Peyer's patch (tissue), 4 donors: Measurements from ENCODE around the gene CHCHD5. TPM values are rescaled to one million over a fixed set of nuclear protein-coding genes. Genes with fewer than 3 reads are reported as not detected.
"Not testable (repeated sequence)": the region's sequence is repeated elsewhere in the genome, so short reads cannot be mapped to it uniquely, and the experiment has no call there.

Source experiments
- DNase-seq, 3 donors: peaks; one replicate each; pipeline ENCODE4 v3.0.0-alpha.2; 2017 to 2019
- H3K27ac ChIP-seq, 4 donors: fragments of 200-600 bp; sonication (generic); one replicate each; pipeline ENCODE4 v1.5.1; 2016 to 2019
- H3K27me3 ChIP-seq, 2 donors: fragments of 200-600 bp; sonication (generic); one replicate each; pipeline ENCODE4 v1.5.1; 2019
- H3K36me3 ChIP-seq, 3 donors: fragments of 200-600 bp; sonication (generic); one replicate each; pipeline ENCODE4 v1.5.1; 2016 to 2019
- H3K4me1 ChIP-seq, 4 donors: fragments of 200-600 bp; sonication (generic); one replicate each; pipeline ENCODE4 v1.5.1; 2016 to 2019
- H3K4me3 ChIP-seq, 4 donors: fragments of 200-600 bp; sonication (generic); 1 replicate in 3 of 4; 2 replicates in 1 of 4; pipeline ENCODE4 v1.5.1; 2016 to 2019; ENCODE audit warnings: mild to moderate bottlenecking in 1 of 4
- H3K9me3 ChIP-seq, 4 donors: fragments of 200-600 bp; sonication (generic); one replicate each; pipeline ENCODE4 v1.5.1; 2016 to 2019; ENCODE audit warnings: mild to moderate bottlenecking in 1 of 4
- CTCF ChIP-seq, 6 experiments: fragments of 450-650 bp in 4 of 6; fragments of 200-600 bp in 2 of 6; sonication (generic) in 1 of 6; IDR thresholded peaks; one replicate each; pipeline ENCODE4 v1.5.1; 2017 to 2019; ENCODE audit warnings: antibody characterized with exemption in 6 of 6, mild to moderate bottlenecking in 3 of 6, moderate library complexity in 1 of 6
- POLR2A ChIP-seq, 2 donors: fragments of 450-650 bp; IDR thresholded peaks; one replicate each; pipeline ENCODE4 v1.5.1; 2017; ENCODE audit warnings: antibody characterized with exemption in 2 of 2, mild to moderate bottlenecking in 2 of 2, moderate library complexity in 2 of 2
- total RNA-seq, 4 donors: library from RNA; depleted of rRNA; stranded (reverse); fragments of >200 nt; gene quantifications; one replicate each; pipeline ENCODE4 v1.1.0, GENCODE V29; 2016

Gene CHCHD5
- total RNA-seq, 4 donors from 2014 or later = 8.3 to 20.7 (median 11.4) TPM

- Histone ChIP-seq H3K9me3 (no peaks in the 10 kb centered on the region), H3K36me3 (no peaks in the 10 kb centered on the region), H3K27me3 (no peaks in the 10 kb centered on the region), H3K27ac (peak overlapping the region in 3 of 4 donors; percentile 34 to 87 (median 65)), H3K4me3 (no peak overlapping the region), H3K4me1 (peaks cover 0 to 7% (median 0%) of the 10 kb centered on the region in 4 donors)
- TF ChIP-seq CTCF (IDR thresholded peaks at IDR 0.05) (peak in 1 of 6 experiments; percentile 3), POLR2A (IDR thresholded peaks at IDR 0.05) (no peak)
- peak in 2 of 3 donors; percentile 82 to 83 for DNase-seq
These were observed 22.1 kb downstream of the CHCHD5 start for GRCh38 chr2:112606547-112606946.

- peaks cover 0 to 7% (median 0%) of the 10 kb centered on the region in 4 donors for H3K4me1 ChIP-seq
- H3K27me3 ChIP-seq = no peaks in the 10 kb centered on the region
- H3K9me3 ChIP-seq = no peaks in the 10 kb centered on the region
- H3K4me3 ChIP-seq = no peak overlapping the region
- no peak overlapping the region for H3K27ac ChIP-seq
- no peaks in the 10 kb centered on the region for H3K36me3 ChIP-seq
- TF ChIP-seq CTCF (IDR thresholded peaks at IDR 0.05) = no peak
- TF ChIP-seq POLR2A (IDR thresholded peaks at IDR 0.05) = no peak
- DNase-seq = no peak
These were observed 23.4 kb downstream of the CHCHD5 start for GRCh38 chr2:112607680-112608438.

- H3K27me3 ChIP-seq, H3K4me3 ChIP-seq, H3K4me1 ChIP-seq, H3K27ac ChIP-seq, H3K9me3 ChIP-seq, DNase-seq, H3K36me3 ChIP-seq: not testable (repeated sequence)
These were observed 24.9 kb downstream of the CHCHD5 start for GRCh38 chr2:112609320-112609719.

GRCh38 chr2:112612283-112612682, 27.9 kb downstream of the CHCHD5 start:
- H3K27me3 ChIP-seq, H3K4me3 ChIP-seq, H3K4me1 ChIP-seq, H3K27ac ChIP-seq, DNase-seq, H3K9me3 ChIP-seq, H3K36me3 ChIP-seq: not testable (repeated sequence)

GRCh38 chr2:112614201-112614840, 29.9 kb downstream of the CHCHD5 start:
- H3K9me3 ChIP-seq = no peaks in the 10 kb centered on the region

GRCh38 chr2:112615051-112615450, 30.6 kb downstream of the CHCHD5 start:
- DNase-seq = no peak
- TF ChIP-seq CTCF (IDR thresholded peaks at IDR 0.05) (no peak), POLR2A (IDR thresholded peaks at IDR 0.05) (no peak)

More at GRCh38 chr2:112614201-112614840, 29.9 kb downstream of the CHCHD5 start:
- Histone ChIP-seq H3K27ac (no peak overlapping the region), H3K36me3 (no peaks in the 10 kb centered on the region), H3K4me3 (no peak overlapping the region), H3K4me1 (no peaks in the 10 kb centered on the region), H3K27me3 (no peaks in the 10 kb centered on the region)
- no peak for TF ChIP-seq CTCF (IDR thresholded peaks at IDR 0.05)
- no peak for TF ChIP-seq POLR2A (IDR thresholded peaks at IDR 0.05)
- DNase-seq = no peak

GRCh38 chr2:112615798-112616197, 31.4 kb downstream of the CHCHD5 start:
- H3K27me3 ChIP-seq, H3K27ac ChIP-seq, H3K4me3 ChIP-seq, DNase-seq, H3K36me3 ChIP-seq, H3K4me1 ChIP-seq, H3K9me3 ChIP-seq: not testable (repeated sequence)

More at GRCh38 chr2:112615051-112615450, 30.6 kb downstream of the CHCHD5 start:
- H3K27ac ChIP-seq = no peak overlapping the region
- no peaks in the 10 kb centered on the region for H3K27me3 ChIP-seq
- H3K36me3 ChIP-seq = no peaks in the 10 kb centered on the region
- H3K4me3 ChIP-seq = no peak overlapping the region
- H3K4me1 ChIP-seq = no peaks in the 10 kb centered on the region
- H3K9me3 ChIP-seq = no peaks in the 10 kb centered on the region
